GM12878 (cell line): ENCODE results near the gene RGS16. TPM values are rescaled to one million over a fixed set of nuclear protein-coding genes. Genes with fewer than 3 reads are reported as not detected.

ENCODE experiments used
- BHLHE40 ChIP-seq, 2 experiments: fragments of 450-650 bp in 1 of 2; IDR thresholded peaks; 2 replicates each; pipeline ENCODE4 v1.6.1; 2011 to 2017; ENCODE audit warnings: low read depth in 2 of 2, borderline replicate concordance in 1 of 2, improper control_type of control experiment in 1 of 2, low read length in 1 of 2, mild to moderate bottlenecking in 1 of 2
- BMI1 ChIP-seq: fragments of 450-650 bp; IDR thresholded peaks from 2 replicates; pipeline ENCODE4 v1.6.1; 2016; ENCODE audit warnings: mild to moderate bottlenecking, moderate library complexity, borderline replicate concordance
- CBFB ChIP-seq: IDR thresholded peaks from 2 replicates; pipeline ENCODE4 v1.6.1; 2016; ENCODE audit warnings: antibody characterized with exemption, low read depth
- CREB1 ChIP-seq: IDR thresholded peaks from 2 replicates; pipeline ENCODE4 v1.6.1; 2012; ENCODE audit warnings: low read depth, mild to moderate bottlenecking, inconsistent platforms
- HSF1 ChIP-seq: fragments of 150-350 bp; IDR thresholded peaks from 2 replicates; pipeline ENCODE4 v1.6.1; 2014; ENCODE audit warnings: mild to moderate bottlenecking, low read depth, low read length
- IKZF2 ChIP-seq, 2 experiments: fragments of 450-650 bp; IDR thresholded peaks; 2 replicates each; pipeline ENCODE4 v1.6.1; 2017; ENCODE audit warnings: mild to moderate bottlenecking in 2 of 2, moderate library complexity in 2 of 2
- MAX ChIP-seq: IDR thresholded peaks from 2 replicates; pipeline ENCODE4 v1.6.1; 2012; ENCODE audit warnings: low read depth, low read length, improper control_type of control experiment
- MXI1 ChIP-seq: fragments of 150-350 bp; IDR thresholded peaks from 2 replicates; pipeline ENCODE4 v1.6.1; 2011; ENCODE audit warnings: low read depth, mild to moderate bottlenecking, inconsistent platforms, low read length, improper control_type of control experiment
- NKRF ChIP-seq: fragments of 450-650 bp; conservative IDR thresholded peaks from 2 replicates; pipeline ENCODE4 v1.6.1; 2017; ENCODE audit warnings: mild to moderate bottlenecking, moderate library complexity
- NR2C2 ChIP-seq: IDR thresholded peaks from 2 replicates; pipeline ENCODE4 v1.6.1; 2011; ENCODE audit warnings: borderline replicate concordance, low read depth; ENCODE audit not compliant: control insufficient read depth, insufficient read length
- PML ChIP-seq: IDR thresholded peaks from 2 replicates; pipeline ENCODE4 v1.6.1; 2012; ENCODE audit warnings: low read length, inconsistent platforms
- RB1 ChIP-seq: fragments of 450-650 bp; formaldehyde crosslinking; IDR thresholded peaks from 2 replicates; pipeline ENCODE4 v1.6.1; 2017; ENCODE audit warnings: mild to moderate bottlenecking, borderline replicate concordance
- SP1 ChIP-seq: IDR thresholded peaks from one replicate; pipeline ENCODE4 v1.6.1; 2011; ENCODE audit warnings: low read depth, low read length
- ZBTB40 ChIP-seq: fragments of 450-650 bp; IDR thresholded peaks from 2 replicates; pipeline ENCODE4 v1.6.1; 2016; ENCODE audit warnings: mild to moderate bottlenecking, moderate library complexity, borderline replicate concordance
- ZNF24 ChIP-seq: fragments of 450-650 bp; IDR thresholded peaks from 2 replicates; pipeline ENCODE4 v1.6.1; 2017; ENCODE audit warnings: antibody characterized with exemption, mild to moderate bottlenecking
- ZNF274 ChIP-seq: IDR thresholded peaks from one replicate; pipeline ENCODE4 v1.8.0; 2011; ENCODE audit not compliant: insufficient read length, insufficient read depth
- polyA plus RNA-seq, 11 experiments: library from polyadenylated mRNA; depleted of rRNA in 4 of 11; unstranded in 6 of 11; stranded (reverse) in 5 of 11; fragments of >200 nt; fragmentation: Nextera tagmentation in 4 of 11; fragmentation: Illumina TruSeq in 1 of 11; extraction: Ambion mirVana in 4 of 11; extraction: Trizol in 1 of 11; gene quantifications; 1 replicate in 1 of 11; 2 replicates in 10 of 11; pipeline versions ENCODE4 v1.2.1 to v1.2.3, GENCODE V29; 2011 to 2016; ENCODE audit warnings: inconsistent platforms in 2 of 11, missing spikeins in 2 of 11, low read depth in 1 of 11
- total RNA-seq, 4 experiments: library from RNA; depleted of rRNA in 3 of 4; stranded (reverse); fragments of >200 nt in 3 of 4; fragmentation: Illumina TruSeq in 1 of 4; extraction: Trizol in 1 of 4; gene quantifications; 2 replicates each; pipeline versions ENCODE4 v1.2.1 to v1.2.3, GENCODE V29; 2013 to 2021
- TF ChIP-seq, protein P1 (sequence below): fragments of 450-650 bp; IDR thresholded peaks from 2 replicates; pipeline ENCODE4 v1.6.1; 2017; ENCODE audit warnings: mild to moderate bottlenecking, low read depth, inconsistent platforms; ENCODE audit not compliant: poor library complexity, severe bottlenecking

RGS16 gene
- total and polyA plus RNA-seq, 10 of the 15 experiments (the other 5 are each of a cell fraction or from before 2014, with no cell fraction given): 16.4 to 58.2 (median 44.6) TPM

- TF ChIP-seq HSF1 (peak; percentile 50; the same call in 1 of the 2 replicates), BHLHE40 (IDR thresholded peaks at IDR 0.05; ENCODE audit: borderline replicate concordance in 1 of 2, low read depth in 2 of 2, low read length in 1 of 2) (0 out of 4 replicates have a peak, but pooled peaks of 1 of the 2 experiments have one; percentile 17), SP1 (peak; percentile 13), CREB1 (peak; percentile 21; the same call in 1 of the 2 replicates), PML (0 out of 2 replicates have a peak, but pooled peaks have one; percentile 26), ZNF274 (no peak), ZBTB40 (no peak), ZNF24 (peak; percentile 10; the same call in 1 of the 2 replicates), MAX (peak; percentile 78), NR2C2 (no peak), BMI1 (no peak), RB1 (peak; percentile 66; the same call in 1 of the 2 replicates), IKZF2 (IDR thresholded peaks at IDR 0.05) (0 out of 4 replicates have a peak, but pooled peaks of 1 of the 2 experiments have one; percentile 8), NKRF (0 out of 2 replicates have a peak, but pooled peaks have one; percentile 48), CBFB (peak; percentile 22; the same call in 1 of the 2 replicates), MXI1 (peak; percentile 80)
- TF ChIP-seq, protein P1, sequence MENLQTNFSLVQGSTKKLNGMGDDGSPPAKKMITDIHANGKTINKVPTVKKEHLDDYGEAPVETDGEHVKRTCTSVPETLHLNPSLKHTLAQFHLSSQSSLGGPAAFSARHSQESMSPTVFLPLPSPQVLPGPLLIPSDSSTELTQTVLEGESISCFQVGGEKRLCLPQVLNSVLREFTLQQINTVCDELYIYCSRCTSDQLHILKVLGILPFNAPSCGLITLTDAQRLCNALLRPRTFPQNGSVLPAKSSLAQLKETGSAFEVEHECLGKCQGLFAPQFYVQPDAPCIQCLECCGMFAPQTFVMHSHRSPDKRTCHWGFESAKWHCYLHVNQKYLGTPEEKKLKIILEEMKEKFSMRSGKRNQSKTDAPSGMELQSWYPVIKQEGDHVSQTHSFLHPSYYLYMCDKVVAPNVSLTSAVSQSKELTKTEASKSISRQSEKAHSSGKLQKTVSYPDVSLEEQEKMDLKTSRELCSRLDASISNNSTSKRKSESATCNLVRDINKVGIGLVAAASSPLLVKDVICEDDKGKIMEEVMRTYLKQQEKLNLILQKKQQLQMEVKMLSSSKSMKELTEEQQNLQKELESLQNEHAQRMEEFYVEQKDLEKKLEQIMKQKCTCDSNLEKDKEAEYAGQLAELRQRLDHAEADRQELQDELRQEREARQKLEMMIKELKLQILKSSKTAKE: peak; percentile 60
Observed at GRCh38 chr1:182601416-182601786, 2.8 kb downstream of the RGS16 start (continued).
